Measurements from ENCODE around the gene GRPR.

DNA sequence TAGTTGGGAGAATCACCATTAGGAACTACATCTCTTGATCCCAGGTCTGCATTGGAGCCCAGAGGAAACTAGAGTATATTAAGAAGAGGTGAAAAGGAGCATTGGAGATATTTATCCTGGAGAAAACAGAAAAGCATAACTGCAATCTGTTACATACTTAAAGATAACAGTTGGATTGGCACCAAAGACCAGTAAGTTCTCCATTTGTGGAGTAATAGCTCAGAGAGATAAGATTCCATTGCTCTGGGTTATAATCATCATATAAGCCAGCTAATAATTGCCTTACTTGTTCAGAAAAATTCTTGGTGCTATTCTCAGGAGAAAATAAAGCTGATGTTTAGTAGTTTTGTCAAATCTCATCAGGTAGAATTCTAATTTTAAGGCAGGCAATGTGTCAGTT lies 20.6 kb downstream of the GRPR start:
- TF ChIP-seq, protein P1, sequence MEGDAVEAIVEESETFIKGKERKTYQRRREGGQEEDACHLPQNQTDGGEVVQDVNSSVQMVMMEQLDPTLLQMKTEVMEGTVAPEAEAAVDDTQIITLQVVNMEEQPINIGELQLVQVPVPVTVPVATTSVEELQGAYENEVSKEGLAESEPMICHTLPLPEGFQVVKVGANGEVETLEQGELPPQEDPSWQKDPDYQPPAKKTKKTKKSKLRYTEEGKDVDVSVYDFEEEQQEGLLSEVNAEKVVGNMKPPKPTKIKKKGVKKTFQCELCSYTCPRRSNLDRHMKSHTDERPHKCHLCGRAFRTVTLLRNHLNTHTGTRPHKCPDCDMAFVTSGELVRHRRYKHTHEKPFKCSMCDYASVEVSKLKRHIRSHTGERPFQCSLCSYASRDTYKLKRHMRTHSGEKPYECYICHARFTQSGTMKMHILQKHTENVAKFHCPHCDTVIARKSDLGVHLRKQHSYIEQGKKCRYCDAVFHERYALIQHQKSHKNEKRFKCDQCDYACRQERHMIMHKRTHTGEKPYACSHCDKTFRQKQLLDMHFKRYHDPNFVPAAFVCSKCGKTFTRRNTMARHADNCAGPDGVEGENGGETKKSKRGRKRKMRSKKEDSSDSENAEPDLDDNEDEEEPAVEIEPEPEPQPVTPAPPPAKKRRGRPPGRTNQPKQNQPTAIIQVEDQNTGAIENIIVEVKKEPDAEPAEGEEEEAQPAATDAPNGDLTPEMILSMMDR (optimal IDR thresholded peaks at IDR 0.05 in 1 of 3, IDR thresholded peaks at IDR 0.05 in 1 of 3, conservative IDR thresholded peaks at IDR 0.05 in 1 of 3; ENCODE audit: extremely low read depth in 1 of 3, insufficient read depth in 2 of 3, low read length in 3 of 3): no peak
- no peak for TF ChIP-seq EZH2 (IDR thresholded peaks at IDR 0.05; ENCODE audit: low read length)
